Measurements from ENCODE around the gene ZBTB16. TPM values are rescaled to one million over a fixed set of nuclear protein-coding genes. Genes with fewer than 3 reads are reported as not detected.

ZBTB16 gene
- polyA plus RNA-seq, 1 donor from 2014 or later: 9.7 TPM

- Mint-ChIP-seq H3K27me3 (peaks cover 29% of the 10 kb centered on the region), H3K9me3 (no peaks in the 10 kb centered on the region), H3K4me1 (peaks cover 8 to 14% (median 9%) of the 10 kb centered on the region in 3 donors), H3K27ac (no peak overlapping the region), H3K36me3 (peaks cover 6% of the 10 kb centered on the region), H3K4me3 (no peak overlapping the region)
These were observed 78.9 kb downstream of the ZBTB16 start for GRCh38 chr11:114138411-114138810.

GRCh38 chr11:114140826-114141225 lies 81.3 kb downstream of the ZBTB16 start:
- Mint-ChIP-seq H3K4me3 (no peak overlapping the region), H3K27me3 (peaks cover 29% of the 10 kb centered on the region), H3K27ac (no peak overlapping the region), H3K4me1 (peaks cover 8 to 22% (median 9%) of the 10 kb centered on the region in 3 donors), H3K9me3 (no peaks in the 10 kb centered on the region), H3K36me3 (peaks cover 6% of the 10 kb centered on the region)

GRCh38 chr11:114141863-114142580 lies 82.5 kb downstream of the ZBTB16 start:
- peaks cover 6% of the 10 kb centered on the region for H3K36me3 Mint-ChIP-seq
- H3K27ac Mint-ChIP-seq: no peak overlapping the region
- peaks cover 8 to 19% (median 11%) of the 10 kb centered on the region in 3 donors for H3K4me1 Mint-ChIP-seq
- peaks cover 27% of the 10 kb centered on the region for H3K27me3 Mint-ChIP-seq
- H3K4me3 Mint-ChIP-seq: no peak overlapping the region
- no peaks in the 10 kb centered on the region for H3K9me3 Mint-ChIP-seq

GRCh38 chr11:114142707-114143106 lies 83.2 kb downstream of the ZBTB16 start:
- H3K9me3 Mint-ChIP-seq: no peaks in the 10 kb centered on the region
- peaks cover 6% of the 10 kb centered on the region for H3K36me3 Mint-ChIP-seq
- peaks cover 26% of the 10 kb centered on the region for H3K27me3 Mint-ChIP-seq
- H3K27ac Mint-ChIP-seq: no peak overlapping the region
- peaks cover 11 to 21% (median 11%) of the 10 kb centered on the region in 3 donors for H3K4me1 Mint-ChIP-seq
- no peak overlapping the region for H3K4me3 Mint-ChIP-seq

GRCh38 chr11:114145166-114145775 lies 85.8 kb downstream of the ZBTB16 start:
- Mint-ChIP-seq H3K4me1 (peaks cover 4 to 13% (median 13%) of the 10 kb centered on the region in 3 donors), H3K27ac (no peak overlapping the region), H3K36me3 (peaks cover 4% of the 10 kb centered on the region), H3K4me3 (peak overlapping the region in 1 of 4 donors; percentile 7), H3K27me3 (peaks cover 17% of the 10 kb centered on the region), H3K9me3 (no peaks in the 10 kb centered on the region)

GRCh38 chr11:114147375-114148012 lies 88.0 kb downstream of the ZBTB16 start:
- Mint-ChIP-seq H3K27me3 (peaks cover 6% of the 10 kb centered on the region), H3K4me1 (peaks cover 4 to 16% (median 11%) of the 10 kb centered on the region in 3 donors), H3K36me3 (no peaks in the 10 kb centered on the region), H3K9me3 (no peaks in the 10 kb centered on the region), H3K4me3 (no peak overlapping the region), H3K27ac (no peak overlapping the region)

GRCh38 chr11:114148013-114148382 lies 88.5 kb downstream of the ZBTB16 start:
- Mint-ChIP-seq H3K27me3 (peaks cover 6% of the 10 kb centered on the region), H3K4me1 (peaks cover 4 to 16% (median 10%) of the 10 kb centered on the region in 3 donors), H3K36me3 (no peaks in the 10 kb centered on the region), H3K27ac (no peak overlapping the region), H3K4me3 (no peak overlapping the region), H3K9me3 (no peaks in the 10 kb centered on the region)

- no peaks in the 10 kb centered on the region for H3K9me3 Mint-ChIP-seq
- H3K4me1 Mint-ChIP-seq: peaks cover 4 to 11% (median 9%) of the 10 kb centered on the region in 3 donors
- no peak overlapping the region for H3K4me3 Mint-ChIP-seq
- H3K27me3 Mint-ChIP-seq: no peaks in the 10 kb centered on the region
- no peaks in the 10 kb centered on the region for H3K36me3 Mint-ChIP-seq
- peak overlapping the region in 1 of 3 donors; percentile 71 for H3K27ac Mint-ChIP-seq
These were observed 90.3 kb downstream of the ZBTB16 start for GRCh38 chr11:114149689-114150407.

GRCh38 chr11:114150671-114151070 lies 91.2 kb downstream of the ZBTB16 start:
- no peaks in the 10 kb centered on the region for H3K9me3 Mint-ChIP-seq
- peaks cover 4 to 11% (median 11%) of the 10 kb centered on the region in 3 donors for H3K4me1 Mint-ChIP-seq
- H3K27me3 Mint-ChIP-seq: no peaks in the 10 kb centered on the region
- no peaks in the 10 kb centered on the region for H3K36me3 Mint-ChIP-seq
- H3K27ac Mint-ChIP-seq: no peak overlapping the region
- H3K4me3 Mint-ChIP-seq: no peak overlapping the region

- peaks cover 4 to 11% (median 11%) of the 10 kb centered on the region in 3 donors for H3K4me1 Mint-ChIP-seq
- H3K9me3 Mint-ChIP-seq: no peaks in the 10 kb centered on the region
These were observed 92.1 kb downstream of the ZBTB16 start for GRCh38 chr11:114151631-114152030.

GRCh38 chr11:114152162-114152561 lies 92.7 kb downstream of the ZBTB16 start:
- Mint-ChIP-seq H3K27ac (no peak overlapping the region), H3K9me3 (no peaks in the 10 kb centered on the region), H3K27me3 (no peaks in the 10 kb centered on the region), H3K4me3 (no peak overlapping the region), H3K4me1 (peaks cover 4 to 11% (median 9%) of the 10 kb centered on the region in 3 donors), H3K36me3 (no peaks in the 10 kb centered on the region)

More at GRCh38 chr11:114151631-114152030, 92.1 kb downstream of the ZBTB16 start:
- H3K27me3 Mint-ChIP-seq: no peaks in the 10 kb centered on the region
- no peak overlapping the region for H3K27ac Mint-ChIP-seq
- H3K36me3 Mint-ChIP-seq: no peaks in the 10 kb centered on the region
- peak overlapping the region in 1 of 4 donors; percentile 29 for H3K4me3 Mint-ChIP-seq

- no peak overlapping the region for H3K4me3 Mint-ChIP-seq
- no peaks in the 10 kb centered on the region for H3K36me3 Mint-ChIP-seq
- no peaks in the 10 kb centered on the region for H3K27me3 Mint-ChIP-seq
- H3K4me1 Mint-ChIP-seq: peaks cover under 1 to 9% (median 9%) of the 10 kb centered on the region in 3 donors
- no peaks in the 10 kb centered on the region for H3K9me3 Mint-ChIP-seq
- peak overlapping the region in 1 of 3 donors; percentile 39 for H3K27ac Mint-ChIP-seq
These were observed 93.3 kb downstream of the ZBTB16 start for GRCh38 chr11:114152785-114153184.

- peaks cover 0 to 10% (median 9%) of the 10 kb centered on the region in 3 donors for H3K4me1 Mint-ChIP-seq
- H3K4me3 Mint-ChIP-seq: peak overlapping the region in 2 of 4 donors; percentile 13 to 25
- no peaks in the 10 kb centered on the region for H3K27me3 Mint-ChIP-seq
- no peaks in the 10 kb centered on the region for H3K36me3 Mint-ChIP-seq
- H3K9me3 Mint-ChIP-seq: peaks cover 0 to 1% (median 0%) of the 10 kb centered on the region in 3 donors
- H3K27ac Mint-ChIP-seq: no peak overlapping the region
These were observed 93.7 kb downstream of the ZBTB16 start for GRCh38 chr11:114153224-114153623.

- H3K4me1 Mint-ChIP-seq: peaks cover 5 to 17% (median 10%) of the 10 kb centered on the region in 3 donors
- H3K27ac Mint-ChIP-seq: peak overlapping the region in 2 of 3 donors; percentile 23 to 50
- no peak overlapping the region for H3K4me3 Mint-ChIP-seq
- H3K27me3 Mint-ChIP-seq: no peaks in the 10 kb centered on the region
- peaks cover 0 to 1% (median 0%) of the 10 kb centered on the region in 3 donors for H3K9me3 Mint-ChIP-seq
- no peaks in the 10 kb centered on the region for H3K36me3 Mint-ChIP-seq
These were observed 94.9 kb downstream of the ZBTB16 start for GRCh38 chr11:114154271-114155047.

Measured in IgD-negative memory B cell (primary cell).